HG02623 (cell line): Measurements from ENCODE around the gene NKX3-2.

Source experiments
- ATAC-seq: cut with Tn5 transposase; IDR thresholded peaks from one replicate; pipeline ENCODE4 v1.9.1; 2021; ENCODE audit warnings: moderate library complexity; ENCODE audit not compliant: unreplicated experiment

The NKX3-2 gene

GRCh38 chr4:13534344-13535063 lies 9.8 kb downstream of the NKX3-2 start:
- ATAC-seq, result no peak

GRCh38 chr4:13533670-13534343 lies 10.5 kb downstream of the NKX3-2 start:
- ATAC-seq, result no peak

GRCh38 chr4:13531625-13531998 lies 12.7 kb downstream of the NKX3-2 start:
- no peak for ATAC-seq

GRCh38 chr4:13530823-13531624 lies 13.3 kb downstream of the NKX3-2 start:
- no peak for ATAC-seq

- no peak for ATAC-seq
These were observed 15.0 kb downstream of the NKX3-2 start for GRCh38 chr4:13529128-13529919.

GRCh38 chr4:13528821-13529127 lies 15.5 kb downstream of the NKX3-2 start:
- ATAC-seq, result no peak

- ATAC-seq, result peak; percentile 80
These were observed 16.1 kb downstream of the NKX3-2 start for GRCh38 chr4:13527981-13528820.

- ATAC-seq, result no peak
These were observed 16.9 kb downstream of the NKX3-2 start for GRCh38 chr4:13527192-13527980.

GRCh38 chr4:13526658-13527057 lies 17.6 kb downstream of the NKX3-2 start:
- no peak for ATAC-seq

- ATAC-seq, result no peak
These were observed 18.6 kb downstream of the NKX3-2 start for GRCh38 chr4:13525606-13526281.

GRCh38 chr4:13524504-13525243 lies 19.6 kb downstream of the NKX3-2 start:
- ATAC-seq, result no peak

GRCh38 chr4:13523591-13524503 lies 20.5 kb downstream of the NKX3-2 start:
- ATAC-seq, result no peak

- ATAC-seq, result no peak
These were observed 21.2 kb downstream of the NKX3-2 start for GRCh38 chr4:13523105-13523477.

- no peak for ATAC-seq
These were observed 21.8 kb downstream of the NKX3-2 start for GRCh38 chr4:13522282-13523104.

GRCh38 chr4:13521047-13521446 lies 23.3 kb downstream of the NKX3-2 start:
- no peak for ATAC-seq

GRCh38 chr4:13516315-13516860 lies 27.9 kb downstream of the NKX3-2 start:
- ATAC-seq, result no peak
